RWPE2 (cell line): ENCODE results near the gene SLC9A7.

Experiments used
- ATAC-seq: fragments of 200-7000 bp; cut with Tn5 transposase; 3 replicates; pipeline ENCODE4 v1.9.1; 2021; ENCODE audit warnings: low read depth
- DNase-seq: peaks from one replicate; pipeline ENCODE4 v3.0.0-alpha.2; 2020; ENCODE audit warnings: low spot score
- H3K27ac ChIP-seq: fragments of 450-650 bp; 2 replicates; pipeline ENCODE4 v1.5.1; 2017; ENCODE audit warnings: mild to moderate bottlenecking; ENCODE audit not compliant: poor library complexity, severe bottlenecking
- H3K27me3 ChIP-seq: fragments of 250-450 bp; sonication (Bioruptor Pico); 2 replicates; pipeline ENCODE4 v1.5.1; 2021; ENCODE audit warnings: mild to moderate bottlenecking, moderate library complexity; ENCODE audit not compliant: insufficient read depth, poor library complexity, severe bottlenecking
- H3K36me3 ChIP-seq: fragments of 250-450 bp; sonication (Bioruptor Pico); 2 replicates; pipeline ENCODE4 v1.5.1; 2020; ENCODE audit warnings: low read depth, mild to moderate bottlenecking, moderate library complexity
- H3K4me1 ChIP-seq: fragments of 250-450 bp; sonication (Bioruptor Pico); 2 replicates; pipeline ENCODE4 v1.5.1; 2021; ENCODE audit warnings: mild to moderate bottlenecking, moderate library complexity; ENCODE audit not compliant: insufficient read depth, poor library complexity, severe bottlenecking
- H3K4me3 ChIP-seq: fragments of 250-450 bp; sonication (Bioruptor Pico); 2 replicates; pipeline ENCODE4 v1.5.1; 2021; ENCODE audit warnings: mild to moderate bottlenecking, moderate library complexity; ENCODE audit not compliant: severe bottlenecking
- H3K9me3 ChIP-seq: fragments of 250-450 bp; sonication (Bioruptor Pico); 2 replicates; pipeline ENCODE4 v1.5.1; 2021; ENCODE audit warnings: mild to moderate bottlenecking, moderate library complexity; ENCODE audit not compliant: severe bottlenecking
- TF ChIP-seq, protein P1 (sequence below): fragments of 450-650 bp; IDR thresholded peaks from one replicate; pipeline ENCODE4 v1.5.1; 2017; ENCODE audit warnings: mild to moderate bottlenecking, moderate library complexity; ENCODE audit not compliant: poor library complexity, severe bottlenecking

SLC9A7 gene

DNA sequence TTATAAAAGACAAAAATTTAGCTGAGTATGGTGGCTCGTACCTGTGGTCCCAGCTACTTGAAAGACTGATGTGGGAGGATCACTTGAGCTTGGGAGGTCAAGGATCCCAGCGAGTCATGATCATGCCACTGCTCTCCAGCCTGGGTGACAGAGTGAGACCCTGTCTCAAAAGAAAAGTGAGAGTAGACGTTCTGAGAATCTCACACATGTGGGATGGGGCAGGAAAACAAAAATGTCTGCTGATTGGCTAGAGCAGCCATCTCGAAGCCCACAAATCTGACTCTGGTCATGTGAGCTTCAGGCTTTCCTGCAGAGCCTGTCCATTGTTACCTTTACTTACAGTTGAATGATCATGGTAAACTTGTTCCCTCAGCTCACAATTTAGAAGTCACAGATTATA lies 23.1 kb upstream of the SLC9A7 start:
- DNase-seq (no peak), ATAC-seq (no peak)
- Histone ChIP-seq H3K27ac (no peak overlapping the region), H3K4me1 (no peaks in the 10 kb centered on the region), H3K27me3 (no peaks in the 10 kb centered on the region), H3K9me3 (no peaks in the 10 kb centered on the region), H3K4me3 (no peak overlapping the region), H3K36me3 (no peaks in the 10 kb centered on the region)
- TF ChIP-seq, protein P1, sequence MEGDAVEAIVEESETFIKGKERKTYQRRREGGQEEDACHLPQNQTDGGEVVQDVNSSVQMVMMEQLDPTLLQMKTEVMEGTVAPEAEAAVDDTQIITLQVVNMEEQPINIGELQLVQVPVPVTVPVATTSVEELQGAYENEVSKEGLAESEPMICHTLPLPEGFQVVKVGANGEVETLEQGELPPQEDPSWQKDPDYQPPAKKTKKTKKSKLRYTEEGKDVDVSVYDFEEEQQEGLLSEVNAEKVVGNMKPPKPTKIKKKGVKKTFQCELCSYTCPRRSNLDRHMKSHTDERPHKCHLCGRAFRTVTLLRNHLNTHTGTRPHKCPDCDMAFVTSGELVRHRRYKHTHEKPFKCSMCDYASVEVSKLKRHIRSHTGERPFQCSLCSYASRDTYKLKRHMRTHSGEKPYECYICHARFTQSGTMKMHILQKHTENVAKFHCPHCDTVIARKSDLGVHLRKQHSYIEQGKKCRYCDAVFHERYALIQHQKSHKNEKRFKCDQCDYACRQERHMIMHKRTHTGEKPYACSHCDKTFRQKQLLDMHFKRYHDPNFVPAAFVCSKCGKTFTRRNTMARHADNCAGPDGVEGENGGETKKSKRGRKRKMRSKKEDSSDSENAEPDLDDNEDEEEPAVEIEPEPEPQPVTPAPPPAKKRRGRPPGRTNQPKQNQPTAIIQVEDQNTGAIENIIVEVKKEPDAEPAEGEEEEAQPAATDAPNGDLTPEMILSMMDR = no peak

DNA sequence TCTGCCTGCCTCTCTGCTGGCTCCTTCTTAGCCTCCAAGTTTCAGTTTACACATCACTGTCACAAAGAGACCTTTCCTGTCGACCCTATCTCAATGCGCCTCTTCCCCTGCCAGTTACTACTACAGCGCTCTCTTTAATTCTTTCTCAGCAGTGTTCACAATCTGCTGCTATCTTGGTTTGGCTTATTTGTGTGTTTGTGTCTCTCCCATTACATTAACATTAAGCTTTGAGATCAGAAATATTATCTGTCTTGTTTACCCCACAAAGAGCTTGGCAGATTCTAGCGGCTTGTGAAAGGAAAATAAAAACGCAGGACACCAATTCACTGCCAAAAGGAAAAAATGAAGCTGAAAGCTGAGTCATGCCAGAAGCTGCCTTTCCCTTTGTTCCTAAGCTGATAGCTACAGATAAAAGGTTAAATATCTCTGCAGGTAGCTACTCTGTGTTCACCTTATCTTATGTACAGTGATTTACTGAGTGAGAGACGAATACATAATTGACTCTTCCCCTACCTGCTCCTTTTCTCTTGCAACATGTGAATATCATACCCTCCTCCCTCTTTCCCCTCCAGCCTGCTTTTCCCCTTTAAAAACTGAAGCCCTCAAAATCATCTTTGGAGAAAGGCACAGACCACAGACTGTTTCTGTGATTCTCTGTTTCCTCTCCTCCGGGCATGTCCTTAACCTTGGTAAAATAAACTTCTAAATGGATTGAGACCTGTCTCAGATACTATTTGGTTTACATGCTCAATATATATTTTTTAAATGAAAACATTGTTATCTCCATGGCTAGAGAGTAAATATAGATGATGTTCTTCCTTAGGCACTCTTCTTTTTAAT lies 19.3 kb upstream of the SLC9A7 start:
- TF ChIP-seq, protein P1 = no peak
- no peak for DNase-seq
- H3K27ac ChIP-seq = no peak overlapping the region
- no peaks in the 10 kb centered on the region for H3K4me1 ChIP-seq
- H3K9me3 ChIP-seq = no peaks in the 10 kb centered on the region
- H3K27me3 ChIP-seq = no peaks in the 10 kb centered on the region
- ATAC-seq = no peak
- H3K36me3 ChIP-seq = no peaks in the 10 kb centered on the region
- H3K4me3 ChIP-seq = no peak overlapping the region

DNA sequence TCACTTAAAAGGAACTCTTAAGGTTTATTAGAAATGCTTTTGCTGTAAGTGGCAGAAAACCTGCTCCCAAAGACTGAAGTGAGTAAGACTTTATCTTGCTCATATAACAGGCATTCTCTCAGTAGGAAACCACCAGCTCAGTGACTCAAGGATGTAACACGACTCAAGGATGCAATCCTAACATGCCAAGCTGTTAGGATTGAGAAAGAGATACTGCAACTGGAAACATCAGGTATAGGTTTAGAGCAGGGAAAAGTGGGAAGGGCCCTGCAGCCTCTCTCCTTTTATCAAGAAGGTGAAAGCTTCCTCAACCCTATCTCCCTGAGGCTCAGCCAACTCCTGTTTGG lies 11.9 kb upstream of the SLC9A7 start:
- peaks cover 20% of the 10 kb centered on the region for H3K4me1 ChIP-seq
- ATAC-seq (peak; percentile 92), DNase-seq (no peak)
- no peaks in the 10 kb centered on the region for H3K9me3 ChIP-seq
- TF ChIP-seq, protein P1 = no peak
- no peaks in the 10 kb centered on the region for H3K36me3 ChIP-seq
- H3K27me3 ChIP-seq = no peaks in the 10 kb centered on the region
- H3K27ac ChIP-seq = peak overlapping the region; percentile 91
- no peak overlapping the region for H3K4me3 ChIP-seq

DNA sequence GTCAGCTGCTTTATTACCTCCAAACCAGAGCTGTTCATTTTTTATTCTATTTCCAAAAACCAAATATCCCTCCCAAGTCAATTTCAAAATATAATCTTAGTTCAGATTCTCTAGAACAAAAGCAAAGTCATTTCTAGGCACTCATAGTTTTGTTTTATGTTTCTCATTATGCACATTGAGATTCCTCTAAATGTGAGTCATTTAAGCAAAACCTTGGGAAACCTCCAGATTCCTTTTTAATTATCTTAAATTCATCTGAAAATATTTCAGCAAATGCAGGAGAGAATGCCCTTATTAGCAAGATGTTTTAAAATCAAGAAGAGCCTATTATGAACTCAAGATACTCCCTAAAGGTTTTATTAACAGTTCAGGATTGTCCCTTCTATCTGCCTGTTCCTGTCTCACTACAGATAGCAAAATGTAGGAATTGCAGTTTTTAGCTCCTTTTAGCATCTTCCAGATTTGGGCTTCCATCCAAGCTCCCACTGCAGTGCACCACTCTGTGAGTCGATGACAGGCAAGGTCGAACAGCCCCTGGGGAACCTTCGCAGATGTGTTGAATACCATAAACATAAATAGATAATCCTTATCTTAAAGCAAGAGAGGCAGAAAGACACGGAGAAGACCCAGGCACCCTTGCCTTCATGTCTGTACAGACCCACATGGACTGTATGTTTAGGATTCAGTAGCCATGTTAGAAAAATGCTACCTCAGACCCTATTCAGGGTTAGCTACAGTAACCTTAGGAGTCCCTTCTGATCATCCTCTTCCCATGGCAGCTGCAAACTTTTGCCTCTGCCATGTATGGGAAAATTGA lies 11.3 kb upstream of the SLC9A7 start:
- H3K27ac ChIP-seq = peak overlapping the region; percentile 91
- ATAC-seq = peak; percentile 42; the same call in 2 of the 3 replicates

More for the DNA sequence above, 11.3 kb upstream of the SLC9A7 start:
- no peak for DNase-seq
- Histone ChIP-seq H3K36me3 (no peaks in the 10 kb centered on the region), H3K4me1 (peaks cover 20% of the 10 kb centered on the region), H3K27me3 (no peaks in the 10 kb centered on the region), H3K9me3 (no peaks in the 10 kb centered on the region), H3K4me3 (no peak overlapping the region)
- TF ChIP-seq, protein P1 = no peak
